Pericardium fibroblast (primary cell): ENCODE measurements around the gene TAS1R2. TPM values are rescaled to one million over a fixed set of nuclear protein-coding genes. Genes with fewer than 3 reads are reported as not detected.

Experiments
- total RNA-seq: library from RNA; depleted of rRNA; stranded (reverse); fragments of >200 nt; gene quantifications from 2 replicates; pipeline ENCODE4 v1.2.3, GENCODE V29; 2015

TAS1R2 gene
- not detected in 2 replicates for total RNA-seq

DNA sequence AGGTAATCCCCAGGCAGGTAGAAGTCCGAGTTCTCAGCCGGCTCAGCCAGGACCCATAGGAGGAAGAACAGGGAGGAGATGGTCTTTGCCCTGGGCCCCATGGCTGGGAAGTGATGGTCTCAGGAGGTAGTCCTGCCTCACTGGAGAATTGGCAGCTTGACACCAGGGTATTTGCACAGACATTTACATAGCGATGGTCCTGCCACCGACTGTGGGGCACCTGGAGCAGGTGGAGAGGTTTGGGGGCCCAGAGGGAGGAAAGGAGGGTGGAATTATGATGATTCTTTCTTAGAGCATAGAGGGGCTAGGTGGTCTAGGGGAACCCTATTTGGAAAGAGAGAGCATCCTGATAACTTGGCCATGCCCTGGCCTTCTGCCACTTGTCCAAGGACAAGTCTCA, at the start of gene TAS1R2:
Gene TAS1R2 (minus strand): TSS at position 101 of the 400 bp plus-strand sequence. CDS start 0 bp downstream, at position 101.

GRCh38 chr1:18902523-18903290, 43.2 kb upstream of the TAS1R2 start, which contains the start of gene ALDH4A1:
ALDH4A1 (minus strand) TSS chr1:18902555; CDS start chr1:18902523, 32 bp downstream.

Other genes with a start within 250 kb of the TAS1R2 start
- not detected in 2 replicates for gene PAX7, start 228.8 kb downstream of the TAS1R2 start, total RNA-seq
- gene ALDH4A1, start 42.9 kb upstream of the TAS1R2 start, total RNA-seq: 9.6 and 18.6 TPM in 2 replicates
- gene IFFO2, start 97.0 kb upstream of the TAS1R2 start, total RNA-seq: 6.6 and 7.2 TPM in 2 replicates